Tongue (tissue), 2 donors: Measurements from ENCODE around the gene SPDYE5. TPM values are rescaled to one million over a fixed set of nuclear protein-coding genes. Genes with fewer than 3 reads are reported as not detected.
"Not testable (repeated sequence)": the region's sequence is repeated elsewhere in the genome, so short reads cannot be mapped to it uniquely, and the experiment has no call there.

Source experiments
- DNase-seq: peaks from one replicate; pipeline ENCODE4 v3.0.0-alpha.2; 2015
- total RNA-seq: library from RNA; depleted of rRNA; stranded (reverse); fragments of >200 nt; gene quantifications from one replicate; pipeline ENCODE4 v1.2.3, GENCODE V29; 2014

SPDYE5 gene
- not detected for total RNA-seq

- not testable (repeated sequence) for DNase-seq
Observed at GRCh38 chr7:75492020-75492419, at the start of gene SPDYE5. Gene SPDYE5 (plus strand): TSS chr7:75492320. CDS start chr7:75494048, 1,728 bp downstream.

- peak; percentile 34 for DNase-seq
Observed at GRCh38 chr7:75442465-75443111, 49.5 kb upstream of the SPDYE5 start.

GRCh38 chr7:75449946-75450345, 42.2 kb upstream of the SPDYE5 start:
- not testable (repeated sequence) for DNase-seq

GRCh38 chr7:75452494-75452955, 39.6 kb upstream of the SPDYE5 start:
- DNase-seq = not testable (repeated sequence)

- not testable (repeated sequence) for DNase-seq
Observed at GRCh38 chr7:75456403-75456802, 35.7 kb upstream of the SPDYE5 start.

GRCh38 chr7:75458034-75458433, 34.1 kb upstream of the SPDYE5 start:
- DNase-seq = not testable (repeated sequence)

- DNase-seq = not testable (repeated sequence)
Observed at GRCh38 chr7:75460541-75460940, 31.6 kb upstream of the SPDYE5 start.

- DNase-seq = not testable (repeated sequence)
Observed at GRCh38 chr7:75470166-75470565, 22.0 kb upstream of the SPDYE5 start.

GRCh38 chr7:75477457-75477856, 14.7 kb upstream of the SPDYE5 start:
- not testable (repeated sequence) for DNase-seq

- not testable (repeated sequence) for DNase-seq
Observed at GRCh38 chr7:75480313-75480712, 11.8 kb upstream of the SPDYE5 start.

- peak; percentile 10 for DNase-seq
Observed at GRCh38 chr7:75485355-75485978, 6.7 kb upstream of the SPDYE5 start.

GRCh38 chr7:75485979-75486643, 6.0 kb upstream of the SPDYE5 start, which contains the start of gene POM121C:
Gene POM121C (minus strand): TSS chr7:75486299. CDS start chr7:75441496, 44,803 bp downstream.
- DNase-seq = peak; percentile 97

GRCh38 chr7:75509033-75509432, 16.9 kb downstream of the SPDYE5 start:
- not testable (repeated sequence) for DNase-seq

GRCh38 chr7:75518842-75519241, 26.7 kb downstream of the SPDYE5 start:
- DNase-seq = not testable (repeated sequence)

GRCh38 chr7:75521727-75522126, 29.6 kb downstream of the SPDYE5 start:
- not testable (repeated sequence) for DNase-seq

GRCh38 chr7:75527224-75527722, 35.2 kb downstream of the SPDYE5 start:
- peak; percentile 14 for DNase-seq

GRCh38 chr7:75531359-75531821, 39.3 kb downstream of the SPDYE5 start:
- DNase-seq = peak; percentile 78

GRCh38 chr7:75532639-75533038, 40.5 kb downstream of the SPDYE5 start:
- no peak for DNase-seq

GRCh38 chr7:75533926-75534325, 41.8 kb downstream of the SPDYE5 start:
- no peak for DNase-seq

- peak; percentile 6 for DNase-seq
Observed at GRCh38 chr7:75534727-75535307, 42.7 kb downstream of the SPDYE5 start.

- no peak for DNase-seq
Observed at GRCh38 chr7:75536491-75536890, 44.4 kb downstream of the SPDYE5 start.

- DNase-seq = no peak
Observed at GRCh38 chr7:75536940-75537538, 44.9 kb downstream of the SPDYE5 start.
